ENCODE measurements around the gene NFKB2. TPM values are rescaled to one million over a fixed set of nuclear protein-coding genes. Genes with fewer than 3 reads are reported as not detected.

The NFKB2 gene
- total RNA-seq, 2 donors from 2014 or later, result 28.7 to 45.2 TPM

GRCh38 chr10:102418622-102419268 is 23.2 kb downstream of the NFKB2 start, which contains the start of gene PSD:
Gene PSD (minus strand): TSS chr10:102418785. CDS start chr10:102417038, 1,747 bp downstream.
- Mint-ChIP-seq H3K27me3 (ENCODE audit: insufficient read depth) (peaks cover 26% of the 10 kb centered on the region), H3K27ac (peak within 1 kb of the TSS; percentile 52), H3K9me3 (no peaks in the 10 kb centered on the region), H3K4me3 (peak within 1 kb of the TSS; percentile 88), H3K4me1 (peaks cover 15% of the 10 kb centered on the region), H3K36me3 (ENCODE audit: low read depth) (peaks cover 8% of the 10 kb centered on the region)
- no peak within 1 kb of the TSS for H3K9ac ChIP-seq (ENCODE audit: extremely low read depth, low read length, poor library complexity, severe bottlenecking)
- no peaks in the 10 kb centered on the region for H3K9me3 ChIP-seq (ENCODE audit: control insufficient read depth, low read length)
- 1 to 3% methylated on average over 11 to 41 of the region's 45 CpGs for WGBS, 2 experiments (ENCODE audit: insufficient coverage in 1 of 2, insufficient read length in 1 of 2)
- H3K27me3 ChIP-seq (ENCODE audit: control insufficient read depth, insufficient read depth, low read length, poor library complexity, severe bottlenecking), result peaks cover 14% of the 10 kb centered on the region
- peaks cover 8% of the 10 kb centered on the region for H3K36me3 ChIP-seq (ENCODE audit: control insufficient read depth, insufficient read depth, low read length)
- peak within 1 kb of the TSS; percentile 94 for H3K4me3 ChIP-seq (ENCODE audit: low read length)
- TF ChIP-seq CTCF (conservative IDR thresholded peaks at IDR 0.05), result no peak
- no peak within 1 kb of the TSS for H3K27ac ChIP-seq (ENCODE audit: low read depth, low read length)
- DNase-seq, result peak; percentile 87
- H3K4me1 ChIP-seq (ENCODE audit: control insufficient read depth, insufficient read depth, low read length), result peaks cover 10% of the 10 kb centered on the region

- no peak for TF ChIP-seq CTCF (conservative IDR thresholded peaks at IDR 0.05)
- no peaks in the 10 kb centered on the region for H3K9me3 ChIP-seq (ENCODE audit: control insufficient read depth, low read length)
- H3K9me3 Mint-ChIP-seq, result no peaks in the 10 kb centered on the region
- peaks cover 13% of the 10 kb centered on the region for H3K36me3 Mint-ChIP-seq (ENCODE audit: low read depth)
- peaks cover 22% of the 10 kb centered on the region for H3K27me3 Mint-ChIP-seq (ENCODE audit: insufficient read depth)
- H3K27me3 ChIP-seq (ENCODE audit: control insufficient read depth, insufficient read depth, low read length, poor library complexity, severe bottlenecking), result peaks cover 14% of the 10 kb centered on the region
- H3K9ac ChIP-seq (ENCODE audit: extremely low read depth, low read length, poor library complexity, severe bottlenecking), result peak overlapping the region; percentile 3
- H3K4me3 Mint-ChIP-seq, result peak overlapping the region; percentile 88
- H3K4me1 Mint-ChIP-seq, result peaks cover 15% of the 10 kb centered on the region
- peak overlapping the region; percentile 97 for H3K27ac Mint-ChIP-seq
- 0 to 1% methylated on average over 19 to 54 of the region's 54 CpGs for WGBS, 2 experiments (ENCODE audit: insufficient coverage in 1 of 2, insufficient read length in 1 of 2)
- peaks cover 10% of the 10 kb centered on the region for H3K4me1 ChIP-seq (ENCODE audit: control insufficient read depth, insufficient read depth, low read length)
- H3K4me3 ChIP-seq (ENCODE audit: low read length), result peak overlapping the region; percentile 94
- DNase-seq, result peak; percentile 93
- no peak overlapping the region for H3K27ac ChIP-seq (ENCODE audit: low read depth, low read length)
- H3K36me3 ChIP-seq (ENCODE audit: control insufficient read depth, insufficient read depth, low read length), result peaks cover 14% of the 10 kb centered on the region
Observed at GRCh38 chr10:102419269-102420180, 24.0 kb downstream of the NFKB2 start.

- peak overlapping the region; percentile 40 for H3K27ac ChIP-seq (ENCODE audit: low read depth, low read length)
- WGBS, 2 experiments (ENCODE audit: insufficient coverage in 1 of 2, insufficient read length in 1 of 2), result 0 to 1% methylated on average over 7 to 20 of the region's 21 CpGs
- DNase-seq, result no peak
Observed at GRCh38 chr10:102420181-102420713, 24.7 kb downstream of the NFKB2 start.

More at GRCh38 chr10:102420181-102420713, 24.7 kb downstream of the NFKB2 start:
- Histone ChIP-seq H3K4me1 (ENCODE audit: control insufficient read depth, insufficient read depth, low read length) (peaks cover 10% of the 10 kb centered on the region), H3K36me3 (ENCODE audit: control insufficient read depth, insufficient read depth, low read length) (peaks cover 16% of the 10 kb centered on the region), H3K9ac (ENCODE audit: extremely low read depth, low read length, poor library complexity, severe bottlenecking) (peak overlapping the region; percentile 3), H3K27me3 (ENCODE audit: control insufficient read depth, insufficient read depth, low read length, poor library complexity, severe bottlenecking) (peaks cover 14% of the 10 kb centered on the region), H3K9me3 (ENCODE audit: control insufficient read depth, low read length) (no peaks in the 10 kb centered on the region), H3K4me3 (ENCODE audit: low read length) (peak overlapping the region; percentile 94)
- peak overlapping the region; percentile 97 for H3K27ac Mint-ChIP-seq
- H3K4me1 Mint-ChIP-seq, result peaks cover 15% of the 10 kb centered on the region
- H3K27me3 Mint-ChIP-seq (ENCODE audit: insufficient read depth), result peaks cover 20% of the 10 kb centered on the region
- no peaks in the 10 kb centered on the region for H3K9me3 Mint-ChIP-seq
- no peak for TF ChIP-seq CTCF (conservative IDR thresholded peaks at IDR 0.05)
- peaks cover 13% of the 10 kb centered on the region for H3K36me3 Mint-ChIP-seq (ENCODE audit: low read depth)
- peak overlapping the region; percentile 88 for H3K4me3 Mint-ChIP-seq
